Suppressor macrophage treated with lipopolysaccharide for 4 hours (primary cell): ENCODE data around the gene PLEK2.
"Not testable (repeated sequence)": the region's sequence is repeated elsewhere in the genome, so short reads cannot be mapped to it uniquely, and the experiment has no call there.

Experiments used
- DNase-seq: peaks from one replicate; pipeline ENCODE4 v3.0.0-alpha.2; 2020

PLEK2 gene

GRCh38 chr14:67357186-67357968 lies 54.6 kb downstream of the PLEK2 start:
- DNase-seq = peak; percentile 51

- no peak for DNase-seq
Observed at GRCh38 chr14:67352055-67352454, 59.9 kb downstream of the PLEK2 start.

- no peak for DNase-seq
Observed at GRCh38 chr14:67345583-67345982, 66.4 kb downstream of the PLEK2 start.

GRCh38 chr14:67343601-67344230 lies 68.2 kb downstream of the PLEK2 start:
- DNase-seq = no peak

- not testable (repeated sequence) for DNase-seq
Observed at GRCh38 chr14:67341231-67341630, 70.7 kb downstream of the PLEK2 start.
